ENCODE measurements around the gene ESRRA. TPM values are rescaled to one million over a fixed set of nuclear protein-coding genes. Genes with fewer than 3 reads are reported as not detected.

ESRRA gene
- total and polyA plus RNA-seq, 4 donors, result 10.8 to 88.4 (median 73.0) TPM

- H3K9ac ChIP-seq (ENCODE audit: insufficient read depth in 1 of 2, low read length in 2 of 2), result no peak overlapping the region
Observed at GRCh38 chr11:64353715-64354506, 48.6 kb downstream of the ESRRA start.

GRCh38 chr11:64355078-64355940 is 50.0 kb downstream of the ESRRA start:
- DNase-seq (peak; percentile 70 to 76 (median 72)), ATAC-seq (ENCODE audit: insufficient read depth, low FRiP score) (peak; percentile 51)
- H3K9me3 ChIP-seq (ENCODE audit: control insufficient read depth in 4 of 4, insufficient read depth in 3 of 4, low read length in 3 of 4), result no peaks in the 10 kb centered on the region
- H3K27ac ChIP-seq (ENCODE audit: low read depth in 1 of 2, low read length in 1 of 2), result peak overlapping the region in 1 of 2 donors; percentile 41
- no peaks in the 10 kb centered on the region for H3K27me3 ChIP-seq (ENCODE audit: control insufficient read depth in 3 of 3, insufficient read depth in 3 of 3, low read length in 2 of 3)
- no peak overlapping the region for H3K4me3 ChIP-seq
- TF ChIP-seq CTCF (IDR thresholded peaks at IDR 0.05; ENCODE audit: control extremely low read depth, extremely low read depth), result peak; percentile 37
- WGBS, 2 donors, result 18 to 20% methylated on average over 23 of the region's 23 CpGs
- H3K36me3 ChIP-seq (ENCODE audit: control insufficient read depth in 4 of 4, insufficient read depth in 4 of 4, low read length in 4 of 4), result peaks cover 0 to 2% (median 0%) of the 10 kb centered on the region in 4 donors
- no peak overlapping the region for H3K9ac ChIP-seq (ENCODE audit: insufficient read depth in 1 of 2, low read length in 2 of 2)
- peaks cover 0 to 23% (median 17%) of the 10 kb centered on the region in 5 donors for H3K4me1 ChIP-seq (ENCODE audit: control insufficient read depth in 5 of 5, insufficient read depth in 5 of 5, low read length in 5 of 5)

More at GRCh38 chr11:64353715-64354506, 48.6 kb downstream of the ESRRA start:
- peaks cover 0 to 2% (median 0%) of the 10 kb centered on the region in 4 donors for H3K36me3 ChIP-seq (ENCODE audit: control insufficient read depth in 4 of 4, insufficient read depth in 4 of 4, low read length in 4 of 4)
- no peak for TF ChIP-seq CTCF (IDR thresholded peaks at IDR 0.05; ENCODE audit: control extremely low read depth, extremely low read depth)
- H3K9me3 ChIP-seq (ENCODE audit: control insufficient read depth in 4 of 4, insufficient read depth in 3 of 4, low read length in 3 of 4), result no peaks in the 10 kb centered on the region
- no peaks in the 10 kb centered on the region for H3K27me3 ChIP-seq (ENCODE audit: control insufficient read depth in 3 of 3, insufficient read depth in 3 of 3, low read length in 2 of 3)
- H3K4me1 ChIP-seq (ENCODE audit: control insufficient read depth in 5 of 5, insufficient read depth in 5 of 5, low read length in 5 of 5), result peaks cover 0 to 11% (median 7%) of the 10 kb centered on the region in 5 donors
- no peak for DNase-seq
- 84 to 88% methylated on average over 20 of the region's 20 CpGs for WGBS, 2 donors
- no peak for ATAC-seq (ENCODE audit: insufficient read depth, low FRiP score)
- no peak overlapping the region for H3K4me3 ChIP-seq
- no peak overlapping the region for H3K27ac ChIP-seq (ENCODE audit: low read depth in 1 of 2, low read length in 1 of 2)

- H3K4me3 ChIP-seq, result no peak overlapping the region
- H3K27ac ChIP-seq (ENCODE audit: low read depth in 1 of 2, low read length in 1 of 2), result no peak overlapping the region
Observed at GRCh38 chr11:64356498-64357411, 51.4 kb downstream of the ESRRA start.

More at GRCh38 chr11:64356498-64357411, 51.4 kb downstream of the ESRRA start:
- TF ChIP-seq CTCF (IDR thresholded peaks at IDR 0.05; ENCODE audit: control extremely low read depth, extremely low read depth), result no peak
- WGBS, 2 donors, result 87 to 89% methylated on average over 23 to 25 of the region's 25 CpGs
- Histone ChIP-seq H3K9me3 (ENCODE audit: control insufficient read depth in 4 of 4, insufficient read depth in 3 of 4, low read length in 3 of 4) (no peaks in the 10 kb centered on the region), H3K36me3 (ENCODE audit: control insufficient read depth in 4 of 4, insufficient read depth in 4 of 4, low read length in 4 of 4) (peaks cover 0 to 15% (median 0%) of the 10 kb centered on the region in 4 donors), H3K27me3 (ENCODE audit: control insufficient read depth in 3 of 3, insufficient read depth in 3 of 3, low read length in 2 of 3) (no peaks in the 10 kb centered on the region), H3K4me1 (ENCODE audit: control insufficient read depth in 5 of 5, insufficient read depth in 5 of 5, low read length in 5 of 5) (peaks cover 0 to 23% (median 19%) of the 10 kb centered on the region in 5 donors), H3K9ac (ENCODE audit: insufficient read depth in 1 of 2, low read length in 2 of 2) (no peak overlapping the region)
- DNase-seq (no peak), ATAC-seq (ENCODE audit: insufficient read depth, low FRiP score) (no peak)

All from lung (tissue), 12 donors.